ENCODE data around the gene OR6M1. TPM values are rescaled to one million over a fixed set of nuclear protein-coding genes. Genes with fewer than 3 reads are reported as not detected.

Gene OR6M1
- total RNA-seq, 1 experiment from 2014 or later = not detected

DNA sequence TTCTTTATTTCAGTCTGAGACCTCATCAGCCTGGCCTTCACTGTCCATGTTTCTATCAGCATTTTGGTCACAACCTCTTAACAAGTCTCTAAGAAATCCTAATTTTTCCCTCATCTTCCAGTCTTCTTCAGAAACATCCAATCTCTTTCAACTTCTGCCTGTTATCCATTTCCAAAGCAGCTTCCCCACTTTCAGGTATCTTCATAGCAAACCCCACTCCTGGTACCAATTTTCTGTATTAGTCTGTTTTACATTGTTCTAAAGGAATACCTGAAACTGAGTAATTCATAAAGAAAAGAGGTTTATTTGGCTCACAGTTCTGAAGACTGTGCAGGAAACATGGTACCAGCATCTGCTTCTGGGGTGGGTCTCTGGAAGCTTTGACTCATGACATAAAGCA is 43.7 kb downstream of the OR6M1 start:
- no peaks in the 10 kb centered on the region for H3K4me1 ChIP-seq (ENCODE audit: control insufficient read depth, insufficient read depth, low read length)
- no peak overlapping the region for H3K27ac ChIP-seq (ENCODE audit: low read length)
- H3K36me3 ChIP-seq (ENCODE audit: control insufficient read depth, insufficient read depth, low read length) = no peaks in the 10 kb centered on the region
- intact Hi-C loops (cut with micrococcal nuclease; ENCODE audit: unreplicated experiment) = no loop called here
- CTCF ChIA-PET = no interaction called here
- H3K9me3 ChIP-seq (ENCODE audit: control insufficient read depth, insufficient read depth, low read depth, low read length) = no peaks in the 10 kb centered on the region
- peaks cover 5% of the 10 kb centered on the region; the same call in 1 of the 2 replicates for H3K27me3 ChIP-seq (ENCODE audit: control insufficient read depth, insufficient read depth, low read length)
- no peak overlapping the region for H3K4me3 ChIP-seq (ENCODE audit: low read depth in 2 of 2, low read length in 2 of 2)
- BruUV-seq (replicated peaks) = no TSS peak
- no peak for DNase-seq (ENCODE audit: low read depth, low spot score)
- in situ Hi-C loops (cut with HindIII; ENCODE audit: low pct_unique_long_range_greater_than_20kb, low sequenced_read_pairs) = no loop called here
- POLR2A ChIA-PET = no interaction called here
- no peak for TF ChIP-seq TCF7L2 (IDR thresholded peaks at IDR 0.05; ENCODE audit: low read depth, low read length)
- TF ChIP-seq, protein P1, sequence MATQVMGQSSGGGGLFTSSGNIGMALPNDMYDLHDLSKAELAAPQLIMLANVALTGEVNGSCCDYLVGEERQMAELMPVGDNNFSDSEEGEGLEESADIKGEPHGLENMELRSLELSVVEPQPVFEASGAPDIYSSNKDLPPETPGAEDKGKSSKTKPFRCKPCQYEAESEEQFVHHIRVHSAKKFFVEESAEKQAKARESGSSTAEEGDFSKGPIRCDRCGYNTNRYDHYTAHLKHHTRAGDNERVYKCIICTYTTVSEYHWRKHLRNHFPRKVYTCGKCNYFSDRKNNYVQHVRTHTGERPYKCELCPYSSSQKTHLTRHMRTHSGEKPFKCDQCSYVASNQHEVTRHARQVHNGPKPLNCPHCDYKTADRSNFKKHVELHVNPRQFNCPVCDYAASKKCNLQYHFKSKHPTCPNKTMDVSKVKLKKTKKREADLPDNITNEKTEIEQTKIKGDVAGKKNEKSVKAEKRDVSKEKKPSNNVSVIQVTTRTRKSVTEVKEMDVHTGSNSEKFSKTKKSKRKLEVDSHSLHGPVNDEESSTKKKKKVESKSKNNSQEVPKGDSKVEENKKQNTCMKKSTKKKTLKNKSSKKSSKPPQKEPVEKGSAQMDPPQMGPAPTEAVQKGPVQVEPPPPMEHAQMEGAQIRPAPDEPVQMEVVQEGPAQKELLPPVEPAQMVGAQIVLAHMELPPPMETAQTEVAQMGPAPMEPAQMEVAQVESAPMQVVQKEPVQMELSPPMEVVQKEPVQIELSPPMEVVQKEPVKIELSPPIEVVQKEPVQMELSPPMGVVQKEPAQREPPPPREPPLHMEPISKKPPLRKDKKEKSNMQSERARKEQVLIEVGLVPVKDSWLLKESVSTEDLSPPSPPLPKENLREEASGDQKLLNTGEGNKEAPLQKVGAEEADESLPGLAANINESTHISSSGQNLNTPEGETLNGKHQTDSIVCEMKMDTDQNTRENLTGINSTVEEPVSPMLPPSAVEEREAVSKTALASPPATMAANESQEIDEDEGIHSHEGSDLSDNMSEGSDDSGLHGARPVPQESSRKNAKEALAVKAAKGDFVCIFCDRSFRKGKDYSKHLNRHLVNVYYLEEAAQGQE (IDR thresholded peaks at IDR 0.05; ENCODE audit: insufficient read depth in 1 of 2, low read depth in 2 of 2, low read length in 1 of 2) = no peak
- no peak for TF ChIP-seq POLR2AphosphoS5 (IDR thresholded peaks at IDR 0.05; ENCODE audit: low read depth, low read length)
- TF ChIP-seq, protein P2, sequence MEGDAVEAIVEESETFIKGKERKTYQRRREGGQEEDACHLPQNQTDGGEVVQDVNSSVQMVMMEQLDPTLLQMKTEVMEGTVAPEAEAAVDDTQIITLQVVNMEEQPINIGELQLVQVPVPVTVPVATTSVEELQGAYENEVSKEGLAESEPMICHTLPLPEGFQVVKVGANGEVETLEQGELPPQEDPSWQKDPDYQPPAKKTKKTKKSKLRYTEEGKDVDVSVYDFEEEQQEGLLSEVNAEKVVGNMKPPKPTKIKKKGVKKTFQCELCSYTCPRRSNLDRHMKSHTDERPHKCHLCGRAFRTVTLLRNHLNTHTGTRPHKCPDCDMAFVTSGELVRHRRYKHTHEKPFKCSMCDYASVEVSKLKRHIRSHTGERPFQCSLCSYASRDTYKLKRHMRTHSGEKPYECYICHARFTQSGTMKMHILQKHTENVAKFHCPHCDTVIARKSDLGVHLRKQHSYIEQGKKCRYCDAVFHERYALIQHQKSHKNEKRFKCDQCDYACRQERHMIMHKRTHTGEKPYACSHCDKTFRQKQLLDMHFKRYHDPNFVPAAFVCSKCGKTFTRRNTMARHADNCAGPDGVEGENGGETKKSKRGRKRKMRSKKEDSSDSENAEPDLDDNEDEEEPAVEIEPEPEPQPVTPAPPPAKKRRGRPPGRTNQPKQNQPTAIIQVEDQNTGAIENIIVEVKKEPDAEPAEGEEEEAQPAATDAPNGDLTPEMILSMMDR (IDR thresholded peaks at IDR 0.05) = no peak
- ATAC-seq = no peak

DNA sequence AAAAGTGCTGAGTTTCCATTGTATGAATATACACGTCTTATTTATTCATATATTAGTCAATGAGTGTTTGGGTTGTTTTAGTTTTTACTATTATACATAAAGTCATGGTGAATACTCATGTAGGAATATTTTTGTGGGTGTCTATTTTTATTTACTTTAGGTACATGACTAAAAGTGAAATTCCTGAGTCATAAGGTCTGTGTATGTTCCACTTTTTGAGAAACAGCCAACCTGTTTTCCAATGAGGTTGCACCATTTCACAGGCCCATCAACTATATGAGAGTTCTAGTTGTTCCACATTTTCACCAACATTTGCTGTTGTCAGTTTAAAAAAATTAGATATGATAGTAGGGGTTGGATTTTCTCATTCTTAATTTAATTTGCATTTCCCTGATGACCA is 45.3 kb downstream of the OR6M1 start:
- Histone ChIP-seq H3K36me3 (ENCODE audit: control insufficient read depth, insufficient read depth, low read length) (no peaks in the 10 kb centered on the region), H3K4me3 (ENCODE audit: low read depth in 2 of 2, low read length in 2 of 2) (no peak overlapping the region), H3K27ac (ENCODE audit: low read length) (no peak overlapping the region), H3K27me3 (ENCODE audit: control insufficient read depth, insufficient read depth, low read length) (peaks cover 5% of the 10 kb centered on the region), H3K9me3 (ENCODE audit: control insufficient read depth, insufficient read depth, low read depth, low read length) (no peaks in the 10 kb centered on the region), H3K4me1 (ENCODE audit: control insufficient read depth, insufficient read depth, low read length) (no peaks in the 10 kb centered on the region)
- intact Hi-C loops (cut with micrococcal nuclease; ENCODE audit: unreplicated experiment) (no loop called here), in situ Hi-C loops (cut with HindIII; ENCODE audit: low pct_unique_long_range_greater_than_20kb, low sequenced_read_pairs) (no loop called here)
- ATAC-seq = no peak
- CTCF ChIA-PET = no interaction called here
- no peak for DNase-seq (ENCODE audit: low read depth, low spot score)
- BruUV-seq (replicated peaks) = no TSS peak
- TF ChIP-seq, protein P1 (IDR thresholded peaks at IDR 0.05; ENCODE audit: insufficient read depth in 1 of 2, low read depth in 2 of 2, low read length in 1 of 2) = no peak
- TF ChIP-seq TCF7L2 (IDR thresholded peaks at IDR 0.05; ENCODE audit: low read depth, low read length) (no peak), SIN3A (IDR thresholded peaks at IDR 0.05; ENCODE audit: borderline replicate concordance, insufficient read depth, low read depth, low read length) (no peak), POLR2AphosphoS5 (IDR thresholded peaks at IDR 0.05; ENCODE audit: low read depth, low read length) (no peak)
- TF ChIP-seq, protein P2 (IDR thresholded peaks at IDR 0.05) = no peak
- POLR2A ChIA-PET = no interaction called here
